ENCODE data around the gene BPTF.
A peak's percentile ranks its signal among the peaks of the same experiment; 100 is the strongest.

Gene BPTF

DNA sequence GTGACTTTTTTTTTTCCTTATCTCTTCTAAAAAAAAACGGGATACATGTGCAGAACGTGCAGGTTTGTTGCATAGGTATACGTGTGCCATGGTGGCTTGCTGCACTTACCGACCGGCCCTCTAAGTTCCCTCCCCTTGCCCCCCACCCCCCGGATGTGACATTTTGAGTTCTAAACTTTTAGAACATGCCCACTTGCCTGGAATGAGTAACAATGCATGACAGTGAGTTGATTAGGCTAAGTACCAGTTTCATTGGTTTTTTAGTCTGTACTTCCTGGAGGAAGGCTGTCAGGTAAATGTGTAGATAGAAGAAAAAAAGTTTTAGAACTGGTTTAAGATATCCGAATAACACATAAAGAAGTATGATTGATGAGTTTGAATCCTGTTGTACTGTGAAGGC, 4.0 kb downstream of the BPTF start (continued):
- TF ChIP-seq ZNF112 (tag by site-specific recombination; IDR thresholded peaks at IDR 0.05) (no peak), ZBTB17 (tag by site-specific recombination; IDR thresholded peaks at IDR 0.05) (peak; percentile 58), ZXDB (tag by site-specific recombination; IDR thresholded peaks at IDR 0.05) (no peak), ZNF645 (tag by site-specific recombination; IDR thresholded peaks at IDR 0.05) (no peak), GFI1B (tag by site-specific recombination; IDR thresholded peaks at IDR 0.05) (no peak), ZNF623 (tag by site-specific recombination; IDR thresholded peaks at IDR 0.05) (no peak), ZNF449 (tag by site-specific recombination; IDR thresholded peaks at IDR 0.05) (no peak), KLF8 (tag by site-specific recombination; IDR thresholded peaks at IDR 0.05) (no peak), ZNF391 (tag by site-specific recombination; IDR thresholded peaks at IDR 0.05; ENCODE audit: borderline replicate concordance, low read depth) (no peak), ZNF596 (tag by site-specific recombination; IDR thresholded peaks at IDR 0.05) (no peak), HIC1 (tag by site-specific recombination; IDR thresholded peaks at IDR 0.05) (no peak), ZNF555 (tag by site-specific recombination; conservative IDR thresholded peaks at IDR 0.05) (no peak), ZEB2 (tag by site-specific recombination; IDR thresholded peaks at IDR 0.05) (0 out of 2 replicates have a peak, but pooled peaks have one; percentile 9), SP3 (tag by site-specific recombination; IDR thresholded peaks at IDR 0.05) (peak; percentile 39), ZNF292 (tag by site-specific recombination; IDR thresholded peaks at IDR 0.05; ENCODE audit: borderline replicate concordance, low read depth) (no peak), ZSCAN4 (tag by site-specific recombination; IDR thresholded peaks at IDR 0.05) (no peak), ZBTB10 (tag by site-specific recombination; IDR thresholded peaks at IDR 0.05) (no peak), ZNF549 (tag by site-specific recombination; IDR thresholded peaks at IDR 0.05) (no peak), SP2 (tag by site-specific recombination; IDR thresholded peaks at IDR 0.05) (peak; percentile 44), ZNF792 (tag by site-specific recombination; IDR thresholded peaks at IDR 0.05) (no peak), PRDM10 (tag by site-specific recombination; IDR thresholded peaks at IDR 0.05) (no peak), ZNF560 (tag by site-specific recombination; IDR thresholded peaks at IDR 0.05; ENCODE audit: borderline replicate concordance) (no peak)
- TF ChIP-seq, protein P1, sequence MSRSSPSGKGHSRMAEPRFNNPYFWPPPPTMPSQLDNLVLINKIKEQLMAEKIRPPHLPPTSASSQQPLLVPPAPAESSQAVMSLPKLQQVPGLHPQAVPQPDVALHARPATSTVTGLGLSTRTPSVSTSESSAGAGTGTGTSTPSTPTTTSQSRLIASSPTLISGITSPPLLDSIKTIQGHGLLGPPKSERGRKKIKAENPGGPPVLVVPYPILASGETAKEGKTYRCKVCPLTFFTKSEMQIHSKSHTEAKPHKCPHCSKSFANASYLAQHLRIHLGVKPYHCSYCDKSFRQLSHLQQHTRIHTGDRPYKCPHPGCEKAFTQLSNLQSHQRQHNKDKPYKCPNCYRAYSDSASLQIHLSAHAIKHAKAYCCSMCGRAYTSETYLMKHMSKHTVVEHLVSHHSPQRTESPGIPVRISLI (tag by site-specific recombination; IDR thresholded peaks at IDR 0.05), result 0 out of 2 replicates have a peak, but pooled peaks have one; percentile 6
- TF ChIP-seq, protein P2, sequence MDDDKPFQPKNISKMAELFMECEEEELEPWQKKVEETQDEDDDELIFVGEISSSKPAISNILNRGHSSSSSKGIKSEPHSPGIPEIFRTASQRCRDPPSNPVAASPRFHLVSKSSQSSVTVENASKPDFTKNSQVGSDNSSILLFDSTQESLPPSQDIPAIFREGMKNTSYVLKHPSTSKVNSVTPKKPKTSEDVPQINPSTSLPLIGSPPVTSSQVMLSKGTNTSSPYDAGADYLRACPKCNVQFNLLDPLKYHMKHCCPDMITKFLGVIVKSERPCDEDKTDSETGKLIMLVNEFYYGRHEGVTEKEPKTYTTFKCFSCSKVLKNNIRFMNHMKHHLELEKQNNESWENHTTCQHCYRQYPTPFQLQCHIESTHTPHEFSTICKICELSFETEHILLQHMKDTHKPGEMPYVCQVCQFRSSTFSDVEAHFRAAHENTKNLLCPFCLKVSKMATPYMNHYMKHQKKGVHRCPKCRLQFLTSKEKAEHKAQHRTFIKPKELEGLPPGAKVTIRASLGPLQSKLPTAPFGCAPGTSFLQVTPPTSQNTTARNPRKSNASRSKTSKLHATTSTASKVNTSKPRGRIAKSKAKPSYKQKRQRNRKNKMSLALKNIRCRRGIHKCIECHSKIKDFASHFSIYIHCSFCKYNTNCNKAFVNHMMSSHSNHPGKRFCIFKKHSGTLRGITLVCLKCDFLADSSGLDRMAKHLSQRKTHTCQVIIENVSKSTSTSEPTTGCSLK (tag by site-specific recombination; IDR thresholded peaks at IDR 0.05), result no peak
